ENCODE measurements around the gene ACVR1B.
"Not testable (repeated sequence)": the region's sequence is repeated elsewhere in the genome, so short reads cannot be mapped to it uniquely, and the experiment has no call there.

The ACVR1B gene

DNA sequence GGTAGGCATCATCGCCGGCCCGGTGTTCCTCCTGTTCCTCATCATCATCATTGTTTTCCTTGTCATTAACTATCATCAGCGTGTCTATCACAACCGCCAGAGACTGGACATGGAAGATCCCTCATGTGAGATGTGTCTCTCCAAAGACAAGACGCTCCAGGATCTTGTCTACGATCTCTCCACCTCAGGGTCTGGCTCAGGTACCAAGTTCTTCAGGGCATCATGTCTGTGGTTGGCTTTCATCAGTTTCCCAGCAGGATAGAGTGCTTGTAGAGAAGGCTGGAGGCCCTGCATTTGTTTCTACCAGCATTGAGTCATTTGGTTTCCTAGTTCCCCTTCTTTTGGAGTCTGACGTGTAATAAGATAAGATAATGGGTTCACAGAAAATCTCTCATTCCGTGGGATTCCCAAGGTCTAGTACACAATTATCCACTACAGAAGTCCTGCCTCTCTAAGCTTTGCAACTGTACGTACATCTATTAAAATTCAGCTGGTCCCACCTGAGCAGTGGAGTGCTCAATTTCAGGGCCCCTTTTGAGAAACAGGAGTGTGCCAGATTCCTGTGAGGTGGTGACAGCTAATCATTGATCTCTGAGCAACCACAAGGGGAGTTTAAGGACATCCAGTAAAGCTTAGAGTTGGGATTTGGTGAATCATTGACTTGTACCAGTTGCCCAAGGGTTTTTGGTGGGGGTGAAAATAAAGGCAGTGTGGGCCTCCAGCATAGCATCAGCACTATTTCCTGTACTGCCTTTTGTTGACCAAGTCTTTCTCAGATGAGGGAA lies 25.1 kb downstream of the ACVR1B start:
- no peak overlapping the region for H3K4me3 ChIP-seq (ENCODE audit: low read length)
- H3K36me3 ChIP-seq (ENCODE audit: control insufficient read depth, low read depth, low read length) = peaks cover 9% of the 10 kb centered on the region
- no peaks in the 10 kb centered on the region for H3K9me3 ChIP-seq (ENCODE audit: control insufficient read depth, low read depth, low read length)
- no peak overlapping the region for H3K27ac ChIP-seq (ENCODE audit: low read length)
- H3K9ac ChIP-seq (ENCODE audit: low read length) = no peak overlapping the region
- H3K4me1 ChIP-seq (ENCODE audit: control insufficient read depth, low read depth, low read length) = peaks cover 13% of the 10 kb centered on the region
- H3K27me3 ChIP-seq (ENCODE audit: control insufficient read depth, insufficient read depth, low read length) = no peaks in the 10 kb centered on the region

GRCh38 chr12:51977320-51977753 lies 25.8 kb downstream of the ACVR1B start:
- Histone ChIP-seq H3K27me3 (ENCODE audit: control insufficient read depth, insufficient read depth, low read length) (no peaks in the 10 kb centered on the region), H3K36me3 (ENCODE audit: control insufficient read depth, low read depth, low read length) (peaks cover 16% of the 10 kb centered on the region), H3K9ac (ENCODE audit: low read length) (no peak overlapping the region), H3K9me3 (ENCODE audit: control insufficient read depth, low read depth, low read length) (no peaks in the 10 kb centered on the region), H3K4me3 (ENCODE audit: low read length) (no peak overlapping the region), H3K27ac (ENCODE audit: low read length) (no peak overlapping the region), H3K4me1 (ENCODE audit: control insufficient read depth, low read depth, low read length) (peaks cover 13% of the 10 kb centered on the region)

GRCh38 chr12:51979306-51979705 lies 27.8 kb downstream of the ACVR1B start:
- H3K27ac ChIP-seq (ENCODE audit: low read length); H3K9ac ChIP-seq (ENCODE audit: low read length); H3K4me1 ChIP-seq (ENCODE audit: control insufficient read depth, low read depth, low read length); H3K9me3 ChIP-seq (ENCODE audit: control insufficient read depth, low read depth, low read length); H3K27me3 ChIP-seq (ENCODE audit: control insufficient read depth, insufficient read depth, low read length); H3K4me3 ChIP-seq (ENCODE audit: low read length): not testable (repeated sequence)
- peaks cover 29% of the 10 kb centered on the region for H3K36me3 ChIP-seq (ENCODE audit: control insufficient read depth, low read depth, low read length)

DNA sequence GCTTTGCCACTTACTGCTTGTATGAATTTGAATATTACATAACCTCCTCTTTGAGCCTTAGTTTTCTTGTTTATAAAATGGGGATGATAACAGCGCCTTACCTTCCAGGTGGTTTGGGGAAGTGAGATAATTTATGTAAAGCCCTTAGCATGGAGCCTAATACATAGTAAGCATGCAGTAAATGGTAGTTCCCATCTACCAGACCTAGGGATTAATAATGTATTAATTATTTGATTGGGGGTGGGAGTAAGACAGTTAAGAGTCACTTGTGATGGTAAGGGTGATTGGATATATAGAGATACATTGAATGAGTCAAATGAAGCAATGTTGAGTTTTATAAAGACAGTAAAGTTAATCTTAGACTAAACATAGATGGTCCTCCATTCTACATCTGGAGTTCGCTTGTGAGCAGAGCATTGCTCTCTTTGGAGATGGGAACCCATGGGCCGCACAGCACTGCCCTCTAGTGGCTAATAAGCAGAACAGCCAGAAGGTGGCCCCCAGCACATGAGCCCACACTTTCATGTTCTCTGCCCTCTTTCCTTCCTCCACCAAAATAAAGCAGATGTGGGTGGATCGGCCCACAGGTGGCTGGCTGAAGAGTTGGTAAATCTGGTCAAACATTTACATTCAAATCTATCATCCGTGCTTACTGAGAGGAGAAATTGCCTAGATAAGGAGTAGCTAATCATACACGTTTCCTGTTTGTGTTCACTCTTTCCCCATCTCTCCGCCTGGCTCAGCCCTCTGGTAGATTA lies 28.7 kb downstream of the ACVR1B start:
- H3K4me3 ChIP-seq (ENCODE audit: low read length) = no peak overlapping the region
- no peaks in the 10 kb centered on the region for H3K9me3 ChIP-seq (ENCODE audit: control insufficient read depth, low read depth, low read length)
- no peak overlapping the region for H3K9ac ChIP-seq (ENCODE audit: low read length)
- H3K27me3 ChIP-seq (ENCODE audit: control insufficient read depth, insufficient read depth, low read length) = no peaks in the 10 kb centered on the region
- H3K27ac ChIP-seq (ENCODE audit: low read length) = no peak overlapping the region
- H3K36me3 ChIP-seq (ENCODE audit: control insufficient read depth, low read depth, low read length) = peaks cover 36% of the 10 kb centered on the region
- H3K4me1 ChIP-seq (ENCODE audit: control insufficient read depth, low read depth, low read length) = no peaks in the 10 kb centered on the region

DNA sequence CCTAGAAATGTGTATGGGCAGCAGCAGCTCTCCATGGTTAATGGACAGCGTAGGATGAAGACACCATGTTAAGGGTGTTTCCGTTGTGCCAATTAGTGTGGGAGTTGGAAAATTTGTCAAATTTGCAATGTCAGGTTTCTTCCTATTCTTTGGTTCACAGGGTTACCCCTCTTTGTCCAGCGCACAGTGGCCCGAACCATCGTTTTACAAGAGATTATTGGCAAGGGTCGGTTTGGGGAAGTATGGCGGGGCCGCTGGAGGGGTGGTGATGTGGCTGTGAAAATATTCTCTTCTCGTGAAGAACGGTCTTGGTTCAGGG lies 29.3 kb downstream of the ACVR1B start:
- Histone ChIP-seq H3K27ac (ENCODE audit: low read length) (no peak overlapping the region), H3K4me1 (ENCODE audit: control insufficient read depth, low read depth, low read length) (no peaks in the 10 kb centered on the region), H3K9me3 (ENCODE audit: control insufficient read depth, low read depth, low read length) (no peaks in the 10 kb centered on the region), H3K36me3 (ENCODE audit: control insufficient read depth, low read depth, low read length) (peaks cover 39% of the 10 kb centered on the region), H3K9ac (ENCODE audit: low read length) (no peak overlapping the region), H3K4me3 (ENCODE audit: low read length) (no peak overlapping the region), H3K27me3 (ENCODE audit: control insufficient read depth, insufficient read depth, low read length) (no peaks in the 10 kb centered on the region)

DNA sequence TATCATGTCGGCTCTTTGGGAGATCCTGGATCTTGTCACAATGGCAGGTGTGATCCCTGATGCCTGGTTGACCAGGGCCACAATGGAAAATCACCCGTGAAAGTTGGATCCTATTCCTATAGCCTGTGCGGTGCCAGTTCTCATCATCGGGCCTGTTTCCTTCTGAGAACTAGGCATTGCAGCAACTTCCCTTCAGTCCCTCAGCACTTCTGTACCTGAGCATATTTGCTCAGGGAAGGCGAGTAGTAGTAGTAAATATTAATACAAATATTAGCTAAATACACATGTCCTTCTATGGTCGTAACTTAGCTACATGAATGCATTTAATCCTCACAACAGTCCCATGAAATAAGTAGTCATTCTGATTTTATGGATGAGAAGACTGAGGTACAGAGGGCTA lies 33.2 kb downstream of the ACVR1B start:
- H3K27me3 ChIP-seq (ENCODE audit: control insufficient read depth, insufficient read depth, low read length) = no peaks in the 10 kb centered on the region
- H3K27ac ChIP-seq (ENCODE audit: low read length) = no peak overlapping the region
- no peaks in the 10 kb centered on the region for H3K9me3 ChIP-seq (ENCODE audit: control insufficient read depth, low read depth, low read length)
- no peak overlapping the region for H3K9ac ChIP-seq (ENCODE audit: low read length)
- H3K4me1 ChIP-seq (ENCODE audit: control insufficient read depth, low read depth, low read length) = no peaks in the 10 kb centered on the region
- H3K36me3 ChIP-seq (ENCODE audit: control insufficient read depth, low read depth, low read length) = peaks cover 36% of the 10 kb centered on the region
- no peak overlapping the region for H3K4me3 ChIP-seq (ENCODE audit: low read length)

GRCh38 chr12:51985154-51985835 lies 33.8 kb downstream of the ACVR1B start:
- Histone ChIP-seq H3K27me3 (ENCODE audit: control insufficient read depth, insufficient read depth, low read length) (no peaks in the 10 kb centered on the region), H3K4me1 (ENCODE audit: control insufficient read depth, low read depth, low read length) (no peaks in the 10 kb centered on the region), H3K9ac (ENCODE audit: low read length) (no peak overlapping the region), H3K27ac (ENCODE audit: low read length) (no peak overlapping the region), H3K4me3 (ENCODE audit: low read length) (no peak overlapping the region), H3K36me3 (ENCODE audit: control insufficient read depth, low read depth, low read length) (peaks cover 36% of the 10 kb centered on the region), H3K9me3 (ENCODE audit: control insufficient read depth, low read depth, low read length) (no peaks in the 10 kb centered on the region)

- Histone ChIP-seq H3K9me3 (ENCODE audit: control insufficient read depth, low read depth, low read length) (no peaks in the 10 kb centered on the region), H3K27ac (ENCODE audit: low read length) (no peak overlapping the region), H3K27me3 (ENCODE audit: control insufficient read depth, insufficient read depth, low read length) (no peaks in the 10 kb centered on the region), H3K36me3 (ENCODE audit: control insufficient read depth, low read depth, low read length) (peaks cover 38% of the 10 kb centered on the region), H3K4me1 (ENCODE audit: control insufficient read depth, low read depth, low read length) (no peaks in the 10 kb centered on the region), H3K4me3 (ENCODE audit: low read length) (no peak overlapping the region), H3K9ac (ENCODE audit: low read length) (no peak overlapping the region)
These were observed 35.3 kb downstream of the ACVR1B start for GRCh38 chr12:51986834-51987233.

- H3K27me3 ChIP-seq (ENCODE audit: control insufficient read depth, insufficient read depth, low read length) = no peaks in the 10 kb centered on the region
- no peaks in the 10 kb centered on the region for H3K9me3 ChIP-seq (ENCODE audit: control insufficient read depth, low read depth, low read length)
- peaks cover 13% of the 10 kb centered on the region for H3K36me3 ChIP-seq (ENCODE audit: control insufficient read depth, low read depth, low read length)
- no peak overlapping the region for H3K4me3 ChIP-seq (ENCODE audit: low read length)
- H3K4me1 ChIP-seq (ENCODE audit: control insufficient read depth, low read depth, low read length) = no peaks in the 10 kb centered on the region
- no peak overlapping the region for H3K27ac ChIP-seq (ENCODE audit: low read length)
- no peak overlapping the region for H3K9ac ChIP-seq (ENCODE audit: low read length)
These were observed 40.7 kb downstream of the ACVR1B start for GRCh38 chr12:51992246-51992645.

DNA sequence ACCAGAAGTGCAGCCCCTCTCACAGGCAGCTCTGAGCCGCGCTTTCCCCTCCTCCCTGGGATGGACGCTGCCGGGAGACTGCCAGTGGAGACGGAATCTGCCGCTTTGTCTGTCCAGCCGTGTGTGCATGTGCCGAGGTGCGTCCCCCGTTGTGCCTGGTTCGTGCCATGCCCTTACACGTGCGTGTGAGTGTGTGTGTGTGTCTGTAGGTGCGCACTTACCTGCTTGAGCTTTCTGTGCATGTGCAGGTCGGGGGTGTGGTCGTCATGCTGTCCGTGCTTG lies 43.0 kb downstream of the ACVR1B start:
- Histone ChIP-seq H3K27me3 (ENCODE audit: control insufficient read depth, insufficient read depth, low read length) (no peaks in the 10 kb centered on the region), H3K36me3 (ENCODE audit: control insufficient read depth, low read depth, low read length) (peaks cover 13% of the 10 kb centered on the region), H3K4me3 (ENCODE audit: low read length) (no peak overlapping the region), H3K27ac (ENCODE audit: low read length) (no peak overlapping the region), H3K9me3 (ENCODE audit: control insufficient read depth, low read depth, low read length) (no peaks in the 10 kb centered on the region), H3K9ac (ENCODE audit: low read length) (no peak overlapping the region), H3K4me1 (ENCODE audit: control insufficient read depth, low read depth, low read length) (no peaks in the 10 kb centered on the region)

- H3K4me1 ChIP-seq (ENCODE audit: control insufficient read depth, low read depth, low read length) = no peaks in the 10 kb centered on the region
- no peak overlapping the region for H3K4me3 ChIP-seq (ENCODE audit: low read length)
- H3K27ac ChIP-seq (ENCODE audit: low read length) = no peak overlapping the region
- H3K9me3 ChIP-seq (ENCODE audit: control insufficient read depth, low read depth, low read length) = no peaks in the 10 kb centered on the region
- peaks cover 13% of the 10 kb centered on the region for H3K36me3 ChIP-seq (ENCODE audit: control insufficient read depth, low read depth, low read length)
- H3K9ac ChIP-seq (ENCODE audit: low read length) = no peak overlapping the region
- H3K27me3 ChIP-seq (ENCODE audit: control insufficient read depth, insufficient read depth, low read length) = no peaks in the 10 kb centered on the region
These were observed 43.5 kb downstream of the ACVR1B start for GRCh38 chr12:51994959-51995358.
